Thoracic aorta (tissue), 2 donors: ENCODE results near the gene EFCAB14. TPM values are rescaled to one million over a fixed set of nuclear protein-coding genes. Genes with fewer than 3 reads are reported as not detected.

ENCODE experiments used
- ATAC-seq: fragments of 150-250 bp; one replicate; pipeline ENCODE4 v1.8.0; 2017; ENCODE audit warnings: low read depth; ENCODE audit not compliant: insufficient number of reproducible peaks, low FRiP score
- DNase-seq: peaks from one replicate; pipeline ENCODE4 v3.0.0-alpha.2; 2020; ENCODE audit warnings: low spot score
- H3K27ac ChIP-seq, 2 donors: fragments of 200-600 bp; sonication (generic); 1 replicate in 1 of 2; 2 replicates in 1 of 2; pipeline ENCODE4 v1.5.1; 2016; ENCODE audit warnings: mild to moderate bottlenecking in 2 of 2, moderate library complexity in 2 of 2
- H3K27me3 ChIP-seq: fragments of 200-600 bp; sonication (generic); replicated peaks from 2 replicates; pipeline ENCODE4 v1.6.0; 2016; ENCODE audit warnings: mild to moderate bottlenecking; ENCODE audit not compliant: insufficient read depth
- H3K36me3 ChIP-seq: fragments of 200-600 bp; sonication (generic); one replicate; pipeline ENCODE4 v1.5.1; 2016
- H3K4me1 ChIP-seq, 2 donors: fragments of 200-600 bp; sonication (generic); 1 replicate in 1 of 2; 2 replicates in 1 of 2; pipeline versions ENCODE4 v1.5.1 to v1.6.0; 2016; ENCODE audit warnings: low read depth in 2 of 2, mild to moderate bottlenecking in 1 of 2; ENCODE audit not compliant: control insufficient read depth in 1 of 2
- H3K4me3 ChIP-seq: fragments of 200-600 bp; sonication (generic); 2 replicates; pipeline ENCODE4 v1.5.1; 2016; ENCODE audit warnings: mild to moderate bottlenecking
- H3K9me3 ChIP-seq: fragments of 200-600 bp; sonication (generic); 2 replicates; pipeline ENCODE4 v1.5.1; 2016
- CTCF ChIP-seq: fragments of 200-600 bp; sonication (generic); IDR thresholded peaks from one replicate; pipeline ENCODE4 v1.5.1; 2019; ENCODE audit warnings: antibody characterized with exemption
- total RNA-seq, 2 donors: library from RNA; depleted of rRNA; stranded (reverse); fragments of >200 nt; gene quantifications; one replicate each; pipeline versions ENCODE4 v1.1.0 to v1.2.3, GENCODE V29; 2016

The EFCAB14 gene
- total RNA-seq, 2 donors from 2014 or later = 102 to 107 TPM

- H3K36me3 ChIP-seq = peaks cover 64% of the 10 kb centered on the region
- TF ChIP-seq CTCF = no peak
Observed at GRCh38 chr1:46684670-46685069, 34.2 kb downstream of the EFCAB14 start.

GRCh38 chr1:46682064-46682463 is 36.9 kb downstream of the EFCAB14 start:
- H3K4me1 ChIP-seq = peaks cover 0 to 3% of the 10 kb centered on the region in 2 donors
- ATAC-seq (no peak), DNase-seq (no peak)
- peaks cover 62% of the 10 kb centered on the region for H3K36me3 ChIP-seq
- H3K27me3 ChIP-seq = no peaks in the 10 kb centered on the region
- H3K4me3 ChIP-seq = no peak overlapping the region
- H3K27ac ChIP-seq = no peak overlapping the region
- no peak for TF ChIP-seq CTCF
- no peaks in the 10 kb centered on the region for H3K9me3 ChIP-seq

More at GRCh38 chr1:46684670-46685069, 34.2 kb downstream of the EFCAB14 start:
- Histone ChIP-seq H3K4me1 (peaks cover 4 to 16% of the 10 kb centered on the region in 2 donors), H3K27me3 (no peaks in the 10 kb centered on the region), H3K9me3 (no peaks in the 10 kb centered on the region), H3K27ac (no peak overlapping the region), H3K4me3 (no peak overlapping the region)
- DNase-seq (no peak), ATAC-seq (no peak)

GRCh38 chr1:46681333-46682034 is 37.4 kb downstream of the EFCAB14 start:
- peaks cover 60% of the 10 kb centered on the region for H3K36me3 ChIP-seq
- H3K4me1 ChIP-seq = no peaks in the 10 kb centered on the region
- no peak for TF ChIP-seq CTCF
- H3K27me3 ChIP-seq = no peaks in the 10 kb centered on the region
- ATAC-seq (no peak), DNase-seq (no peak)
- no peak overlapping the region for H3K27ac ChIP-seq
- H3K9me3 ChIP-seq = no peaks in the 10 kb centered on the region
- H3K4me3 ChIP-seq = no peak overlapping the region

GRCh38 chr1:46679789-46680573 is 38.9 kb downstream of the EFCAB14 start:
- Histone ChIP-seq H3K27ac (no peak overlapping the region), H3K36me3 (peaks cover 51% of the 10 kb centered on the region), H3K4me1 (no peaks in the 10 kb centered on the region), H3K9me3 (no peaks in the 10 kb centered on the region), H3K4me3 (no peak overlapping the region), H3K27me3 (no peaks in the 10 kb centered on the region)
- no peak for ATAC-seq
- DNase-seq = no peak
- no peak for TF ChIP-seq CTCF

- H3K27me3 ChIP-seq = no peaks in the 10 kb centered on the region
Observed at GRCh38 chr1:46677339-46677738, 41.6 kb downstream of the EFCAB14 start.

More at GRCh38 chr1:46677339-46677738, 41.6 kb downstream of the EFCAB14 start:
- DNase-seq = no peak
- H3K36me3 ChIP-seq = peaks cover 26% of the 10 kb centered on the region
- H3K4me3 ChIP-seq = no peak overlapping the region
- TF ChIP-seq CTCF = no peak
- H3K27ac ChIP-seq = no peak overlapping the region
- H3K4me1 ChIP-seq = no peaks in the 10 kb centered on the region
- H3K9me3 ChIP-seq = no peaks in the 10 kb centered on the region
- no peak for ATAC-seq
